ENCODE results near the gene PPL.
"Not testable (repeated sequence)": the region's sequence is repeated elsewhere in the genome, so short reads cannot be mapped to it uniquely, and the experiment has no call there.

The PPL gene

DNA sequence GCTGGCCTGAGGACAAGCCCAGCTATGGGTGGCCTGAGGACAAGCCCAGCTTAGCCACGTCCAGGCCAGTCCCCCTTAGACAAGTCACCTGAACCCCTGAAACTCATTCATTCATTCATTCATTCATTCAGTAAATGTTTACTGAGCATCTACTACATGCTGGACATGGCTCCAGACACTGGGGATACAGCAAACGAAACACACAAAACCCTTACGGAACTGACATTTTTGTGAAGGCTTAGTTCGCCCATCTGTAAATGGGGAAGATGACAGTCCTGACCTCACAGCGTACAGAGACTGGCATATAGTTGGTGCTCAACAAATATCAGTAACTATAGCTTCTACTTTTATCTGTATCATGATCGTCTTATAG, 37.5 kb downstream of the PPL start:
- H3K27ac ChIP-seq = no peak overlapping the region
- H3K4me3 ChIP-seq = no peak overlapping the region
- no peak overlapping the region for H3K4me2 ChIP-seq
- no peaks in the 10 kb centered on the region for H3K36me3 ChIP-seq
- peaks cover 7% of the 10 kb centered on the region for H3K4me1 ChIP-seq
- no peak for TF ChIP-seq Cebpa-rat (IDR thresholded peaks at IDR 0.05)
- no peaks in the 10 kb centered on the region for H3K27me3 ChIP-seq
- no peaks in the 10 kb centered on the region for H3K9me3 ChIP-seq
- no peaks in the 10 kb centered on the region; the same call in 1 of the 2 replicates for H4K20me1 ChIP-seq
- no peak overlapping the region for H3K9ac ChIP-seq

DNA sequence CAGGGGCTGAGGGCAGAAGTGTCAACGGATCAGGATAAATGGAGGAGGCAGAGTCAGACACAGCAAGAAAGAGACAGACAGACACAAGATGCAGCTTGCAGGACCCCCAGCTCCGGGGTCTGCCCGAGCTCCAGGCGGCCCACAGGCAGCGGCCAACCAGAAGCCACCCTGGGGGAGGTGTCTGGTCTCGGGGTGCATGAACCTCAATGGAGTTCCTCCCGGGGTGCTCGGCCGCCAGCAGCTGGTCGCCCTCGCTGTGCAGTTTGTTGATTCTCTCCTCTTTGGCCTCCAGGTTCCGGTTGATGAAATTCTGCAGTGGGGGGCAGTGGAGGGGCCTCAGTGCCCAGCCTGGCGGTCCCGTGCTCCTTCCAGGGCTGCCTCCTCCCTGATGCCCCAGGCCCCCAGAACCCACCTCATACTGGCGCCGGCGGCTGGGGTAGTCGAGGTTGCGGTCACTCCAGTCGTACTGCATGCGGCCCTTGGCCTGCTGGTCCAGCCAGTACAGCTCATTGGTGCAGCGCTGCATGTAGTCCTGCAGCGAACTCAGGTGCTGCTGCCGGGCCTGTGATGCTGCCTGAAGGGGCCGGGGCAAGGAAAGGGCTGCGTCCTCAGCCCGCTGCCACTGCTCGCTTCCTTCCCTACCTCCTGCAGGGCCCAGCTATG, 38.0 kb downstream of the PPL start:
- H3K4me2 ChIP-seq = no peak overlapping the region
- no peak for TF ChIP-seq Cebpa-rat (IDR thresholded peaks at IDR 0.05)
- H3K27ac ChIP-seq = no peak overlapping the region
- H3K4me1 ChIP-seq = peaks cover 7% of the 10 kb centered on the region
- no peak overlapping the region for H3K9ac ChIP-seq
- no peaks in the 10 kb centered on the region for H3K36me3 ChIP-seq
- H3K4me3 ChIP-seq = no peak overlapping the region
- no peaks in the 10 kb centered on the region for H3K27me3 ChIP-seq
- H4K20me1 ChIP-seq = no peaks in the 10 kb centered on the region; the same call in 1 of the 2 replicates
- no peaks in the 10 kb centered on the region for H3K9me3 ChIP-seq

DNA sequence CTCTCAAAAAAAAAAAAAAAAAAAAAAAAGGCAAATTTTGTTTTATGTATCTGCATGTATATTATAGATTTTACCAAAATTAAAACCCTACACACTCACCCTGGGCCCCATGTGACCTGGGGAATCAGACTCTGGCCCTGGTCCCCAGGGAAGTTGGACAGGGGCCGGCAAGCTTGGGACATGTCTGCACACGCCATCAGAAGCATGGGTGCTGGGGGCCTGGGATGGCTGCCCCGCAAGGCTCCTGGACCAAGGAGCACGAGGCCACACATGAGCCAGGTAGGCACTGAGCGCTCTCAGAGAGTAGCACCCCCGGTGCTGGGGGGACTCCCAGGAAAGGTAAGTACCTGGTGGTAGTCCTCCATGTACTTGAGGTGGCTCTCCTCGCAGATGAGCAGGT, 39.6 kb downstream of the PPL start:
- no peak overlapping the region for H3K9ac ChIP-seq
- H3K27ac ChIP-seq = no peak overlapping the region
- H3K36me3 ChIP-seq = no peaks in the 10 kb centered on the region
- H3K27me3 ChIP-seq = no peaks in the 10 kb centered on the region
- no peak overlapping the region for H3K4me3 ChIP-seq
- no peaks in the 10 kb centered on the region; the same call in 1 of the 2 replicates for H4K20me1 ChIP-seq
- no peak overlapping the region for H3K4me2 ChIP-seq
- H3K4me1 ChIP-seq = peaks cover 7% of the 10 kb centered on the region
- no peak for TF ChIP-seq Cebpa-rat (IDR thresholded peaks at IDR 0.05)
- no peaks in the 10 kb centered on the region for H3K9me3 ChIP-seq

DNA sequence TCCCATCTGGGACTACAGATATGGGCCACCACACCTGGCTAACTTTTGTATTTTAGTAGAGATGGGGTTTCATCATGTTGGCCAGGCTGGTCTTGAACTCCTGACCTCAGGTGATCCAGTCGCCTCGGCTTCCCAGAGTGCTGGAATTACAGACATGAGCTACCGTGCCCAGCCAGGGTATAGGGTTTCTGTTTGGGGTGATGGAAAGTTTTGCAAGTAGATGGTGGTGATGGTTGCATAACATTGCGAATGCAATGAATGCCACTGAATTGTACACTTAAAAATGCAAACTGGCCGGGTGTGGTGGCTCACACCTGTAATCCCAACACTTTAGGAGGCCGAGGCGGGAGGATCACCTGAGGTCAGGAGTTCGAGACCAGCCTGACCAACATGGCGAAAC, 40.2 kb downstream of the PPL start:
- not testable (repeated sequence) for H3K4me2 ChIP-seq, H3K4me1 ChIP-seq, H3K9me3 ChIP-seq, H3K36me3 ChIP-seq, H3K27ac ChIP-seq, H3K9ac ChIP-seq, H3K4me3 ChIP-seq, H4K20me1 ChIP-seq, H3K27me3 ChIP-seq

DNA sequence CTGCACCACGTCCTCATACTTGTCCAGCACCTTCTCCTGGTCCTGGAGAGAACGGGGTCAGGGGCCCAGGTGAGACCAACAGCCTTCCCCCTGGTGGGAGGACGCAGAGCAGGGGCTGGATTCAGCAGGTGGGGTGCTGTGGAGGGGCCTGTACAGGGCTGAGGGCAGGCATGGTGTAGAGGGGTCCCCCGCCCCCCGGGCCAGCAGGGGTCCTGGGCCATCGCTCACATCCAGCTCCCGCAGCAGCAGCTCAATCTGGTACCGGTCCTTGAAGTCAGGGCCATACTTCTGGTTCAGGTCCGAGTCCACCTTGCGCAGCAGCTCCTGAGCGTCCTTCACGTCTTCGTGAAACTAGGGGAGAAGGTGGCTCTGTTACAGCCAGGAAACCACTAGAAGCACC, 41.6 kb downstream of the PPL start:
- Histone ChIP-seq H3K9ac (no peak overlapping the region), H3K9me3 (no peaks in the 10 kb centered on the region), H3K4me3 (no peak overlapping the region), H4K20me1 (no peaks in the 10 kb centered on the region; the same call in 1 of the 2 replicates), H3K27me3 (no peaks in the 10 kb centered on the region), H3K27ac (no peak overlapping the region), H3K4me2 (no peak overlapping the region), H3K4me1 (peaks cover 5% of the 10 kb centered on the region), H3K36me3 (peaks cover 4% of the 10 kb centered on the region; the same call in 1 of the 2 replicates)
- TF ChIP-seq Cebpa-rat (IDR thresholded peaks at IDR 0.05) = no peak

DNA sequence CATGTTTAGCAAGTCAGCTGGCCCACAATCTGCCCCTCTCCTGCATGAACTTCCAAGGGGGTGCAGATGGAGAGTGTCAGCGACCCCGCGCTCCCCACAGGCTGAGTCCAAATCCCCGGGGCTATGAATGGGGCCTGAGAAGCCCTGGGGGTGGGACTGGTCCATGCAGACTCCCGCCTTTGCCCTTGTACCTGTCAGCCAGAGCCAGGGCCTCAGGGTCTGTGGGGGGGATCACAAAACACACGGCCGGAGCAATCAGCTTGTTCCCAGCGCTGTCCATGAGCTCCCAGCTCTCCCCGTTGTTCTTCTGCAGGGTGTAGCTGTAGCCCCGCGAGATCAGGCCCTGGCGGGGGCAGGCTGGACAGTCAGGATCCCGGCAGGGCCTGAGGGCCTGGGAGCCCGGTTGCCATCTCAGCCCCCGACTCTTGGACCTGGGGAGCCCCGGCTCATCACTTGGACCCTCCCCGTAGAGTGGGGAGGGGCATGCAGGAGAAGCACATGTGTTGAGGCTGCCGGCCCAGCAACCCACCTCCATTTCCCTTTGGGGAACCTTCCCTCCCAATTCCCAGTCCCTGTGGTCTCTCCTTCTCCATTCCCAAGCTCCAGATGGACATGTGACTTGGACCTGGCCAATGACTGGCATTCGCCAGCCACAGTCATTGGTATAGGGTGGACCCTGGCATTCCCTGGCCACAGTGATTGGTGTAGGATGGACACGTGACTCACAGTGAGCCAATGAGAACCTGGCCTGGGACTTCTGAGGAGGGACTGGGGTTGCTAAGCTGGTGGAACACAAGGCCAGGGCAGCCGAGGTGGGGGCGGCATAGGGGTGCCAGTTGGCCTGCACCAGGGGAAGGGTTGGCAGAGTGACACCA, 42.4 kb downstream of the PPL start:
- H3K4me1 ChIP-seq = 0 out of 2 replicates have a peak, but pooled peaks cover 4% of the 10 kb centered on the region
- no peak for TF ChIP-seq Cebpa-rat (IDR thresholded peaks at IDR 0.05)

DNA sequence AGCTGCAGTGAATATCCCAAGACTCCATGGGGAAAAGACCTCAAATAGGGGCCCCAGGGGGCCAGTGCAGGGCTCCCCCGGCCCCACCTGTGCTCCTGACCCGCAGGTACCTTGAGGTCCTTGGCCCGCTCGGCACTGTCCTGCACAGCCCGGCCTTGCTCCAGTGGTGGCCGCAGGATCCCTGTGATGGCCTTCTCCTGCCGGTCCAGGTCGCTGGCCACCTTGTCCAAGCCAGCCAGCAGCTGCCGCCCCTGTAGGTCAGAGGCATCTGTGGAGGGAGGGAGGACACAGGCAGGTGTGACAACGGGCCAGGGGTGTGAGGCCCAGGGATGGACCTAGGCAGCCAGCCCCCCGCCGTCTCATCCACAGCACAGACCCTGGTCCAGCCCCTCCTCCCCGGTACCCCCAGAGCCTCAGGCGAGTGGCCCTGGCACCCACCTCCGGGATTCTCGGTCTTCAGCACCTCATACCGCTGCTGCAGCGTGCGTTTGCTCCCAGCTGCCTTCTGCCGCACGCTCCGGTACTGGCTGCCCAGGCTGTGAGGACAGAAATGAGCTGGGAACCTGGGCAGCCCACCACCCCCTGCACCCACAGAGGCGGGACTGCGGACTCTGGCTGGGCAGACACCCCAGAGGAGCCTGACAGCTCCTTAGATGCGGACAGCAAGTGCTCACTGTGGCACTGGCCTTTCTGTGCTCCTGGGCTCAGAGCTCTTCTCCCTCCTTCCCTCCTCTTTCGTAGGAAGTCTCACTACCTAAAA, 43.7 kb downstream of the PPL start:
- Histone ChIP-seq H3K4me2 (no peak overlapping the region), H3K9ac (no peak overlapping the region), H3K9me3 (no peaks in the 10 kb centered on the region), H3K4me1 (0 out of 2 replicates have a peak, but pooled peaks cover 4% of the 10 kb centered on the region), H4K20me1 (no peaks in the 10 kb centered on the region; the same call in 1 of the 2 replicates), H3K36me3 (peaks cover 11% of the 10 kb centered on the region; the same call in 1 of the 2 replicates), H3K4me3 (no peak overlapping the region), H3K27me3 (no peaks in the 10 kb centered on the region), H3K27ac (no peak overlapping the region)
- no peak for TF ChIP-seq Cebpa-rat (IDR thresholded peaks at IDR 0.05)

More for the DNA sequence above, 42.4 kb downstream of the PPL start:
- no peaks in the 10 kb centered on the region; the same call in 1 of the 2 replicates for H4K20me1 ChIP-seq
- H3K36me3 ChIP-seq = peaks cover 11% of the 10 kb centered on the region; the same call in 1 of the 2 replicates
- no peaks in the 10 kb centered on the region for H3K9me3 ChIP-seq
- no peak overlapping the region for H3K4me2 ChIP-seq
- no peak overlapping the region for H3K9ac ChIP-seq
- H3K4me3 ChIP-seq = no peak overlapping the region
- no peak overlapping the region for H3K27ac ChIP-seq
- H3K27me3 ChIP-seq = no peaks in the 10 kb centered on the region

DNA sequence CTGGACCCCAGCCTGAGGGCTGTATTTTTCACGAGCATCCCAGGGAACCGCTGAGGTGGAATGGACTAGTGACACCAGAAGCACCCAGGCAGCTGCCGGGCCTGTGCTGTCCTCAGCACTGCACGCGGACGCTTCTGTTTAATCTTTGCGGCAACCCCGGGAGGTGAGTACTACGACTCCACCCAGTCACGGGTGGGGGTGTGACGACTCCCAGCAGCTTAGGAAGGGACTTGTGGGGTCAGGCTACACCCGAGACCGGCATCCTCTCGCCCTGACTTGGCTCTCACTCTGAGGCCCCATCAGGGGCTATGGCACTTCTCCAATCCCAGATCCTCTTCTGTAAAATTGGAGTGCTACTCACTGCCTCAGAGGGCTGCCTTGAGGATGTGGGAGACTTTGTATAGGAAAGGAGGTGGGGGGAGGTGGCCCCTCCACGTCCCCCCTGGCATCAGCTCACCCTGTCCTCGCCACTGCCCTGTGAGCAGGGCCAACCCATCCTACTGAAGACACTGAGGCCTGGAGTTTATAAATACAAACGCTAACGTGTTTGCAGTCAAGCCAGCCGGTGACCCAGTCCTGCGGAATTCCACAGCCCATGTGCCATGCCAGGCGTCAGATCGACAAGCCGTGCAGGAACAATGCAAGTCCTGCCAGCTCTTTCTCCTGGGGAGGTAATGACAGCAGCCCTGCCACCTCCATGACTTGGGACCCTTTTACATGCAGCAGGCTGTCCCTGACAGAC, 44.4 kb downstream of the PPL start:
- Histone ChIP-seq H3K9ac (no peak overlapping the region), H3K9me3 (no peaks in the 10 kb centered on the region), H4K20me1 (no peaks in the 10 kb centered on the region; the same call in 1 of the 2 replicates), H3K36me3 (peaks cover 18% of the 10 kb centered on the region; the same call in 1 of the 2 replicates), H3K4me1 (0 out of 2 replicates have a peak, but pooled peaks cover 4% of the 10 kb centered on the region), H3K4me3 (no peak overlapping the region), H3K4me2 (no peak overlapping the region), H3K27me3 (no peaks in the 10 kb centered on the region), H3K27ac (no peak overlapping the region)
- TF ChIP-seq Cebpa-rat (IDR thresholded peaks at IDR 0.05) = no peak

DNA sequence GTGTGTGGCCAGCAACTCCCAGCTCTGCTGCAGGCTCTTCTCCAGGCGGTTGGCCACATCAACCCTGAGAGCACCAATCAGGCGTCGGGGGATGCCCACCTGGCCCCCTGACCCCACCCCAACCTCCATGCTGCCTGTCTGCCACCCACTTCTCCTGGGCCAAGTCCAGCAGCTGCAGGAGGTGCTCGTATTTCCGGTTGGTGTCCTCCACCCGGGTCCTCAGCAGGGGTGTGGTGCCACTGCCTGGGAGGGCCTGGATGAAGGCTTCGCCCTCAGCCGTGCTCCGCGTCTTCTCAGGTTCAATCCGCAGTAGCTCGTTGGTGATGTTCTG, 45.1 kb downstream of the PPL start:
- no peaks in the 10 kb centered on the region for H3K27me3 ChIP-seq
- peaks cover 25% of the 10 kb centered on the region for H3K36me3 ChIP-seq
- no peak overlapping the region for H3K9ac ChIP-seq
- no peak overlapping the region for H3K4me3 ChIP-seq
- no peaks in the 10 kb centered on the region for H3K9me3 ChIP-seq
- H3K27ac ChIP-seq = no peak overlapping the region
- H3K4me1 ChIP-seq = 0 out of 2 replicates have a peak, but pooled peaks cover 4% of the 10 kb centered on the region
- TF ChIP-seq Cebpa-rat (IDR thresholded peaks at IDR 0.05) = no peak
- no peak overlapping the region for H3K4me2 ChIP-seq
- H4K20me1 ChIP-seq = no peaks in the 10 kb centered on the region; the same call in 1 of the 2 replicates
